Left ventricle myocardium inferior (tissue), 1 donor: ENCODE measurements around the gene HEATR3. TPM values are rescaled to one million over a fixed set of nuclear protein-coding genes. Genes with fewer than 3 reads are reported as not detected.
A peak's percentile ranks its signal among the peaks of the same experiment; 100 is the strongest.

Source experiments
- DNase-seq: peaks from one replicate; pipeline ENCODE4 v3.0.0-alpha.2; 2020
- H3K27ac ChIP-seq: fragments of 200-600 bp; replicated peaks from 2 replicates; pipeline ENCODE4 v1.8.0; 2021
- H3K27me3 ChIP-seq: fragments of 200-600 bp; 2 replicates; pipeline ENCODE4 v1.8.0; 2021; ENCODE audit warnings: low read depth
- H3K36me3 ChIP-seq: fragments of 200-600 bp; 2 replicates; pipeline ENCODE4 v1.8.0; 2021
- H3K4me1 ChIP-seq: fragments of 200-600 bp; 2 replicates; pipeline ENCODE4 v1.8.0; 2021
- H3K4me3 ChIP-seq: fragments of 200-600 bp; 2 replicates; pipeline ENCODE4 v1.8.0; 2021; ENCODE audit warnings: mild to moderate bottlenecking, moderate library complexity
- H3K9me3 ChIP-seq: fragments of 200-600 bp; replicated peaks from 2 replicates; pipeline ENCODE4 v1.8.0; 2021
- CTCF ChIP-seq: fragments of 200-600 bp; IDR thresholded peaks from 2 replicates; pipeline ENCODE4 v1.8.0; 2021; ENCODE audit warnings: antibody characterized with exemption, mild to moderate bottlenecking, borderline replicate concordance
- intact Hi-C: fragments of 100-400 bp; cut with micrococcal nuclease; formaldehyde crosslinking; loops from one replicate; pipeline ENCODE4 v1.11.0; 2022
- total RNA-seq: library from RNA; stranded (reverse); fragmentation: NEBNext Ultra II Directional; extraction: Animal tissue kit (Norgen Biotek cat#: 25700); gene quantifications from one replicate; pipeline ENCODE4 v1.2.1, GENCODE V29; 2021
- donor health status: DM: no; HTN: yes; CAD: no; lungs with severe emphysema.

Gene HEATR3
- total RNA-seq, 1 donor from 2014 or later = 9.0 TPM

- TF ChIP-seq CTCF = peak; percentile 7
- Histone ChIP-seq H3K27me3 (no peaks in the 10 kb centered on the region), H3K9me3 (no peaks in the 10 kb centered on the region), H3K27ac (peak overlapping the region; percentile 99), H3K4me1 (peaks cover 41% of the 10 kb centered on the region), H3K4me3 (peak overlapping the region; percentile 94), H3K36me3 (peaks cover 19% of the 10 kb centered on the region)
- no peak for DNase-seq
- intact Hi-C loops = no loop called here
Measured at GRCh38 chr16:50066482-50067289, 916 bp downstream of the HEATR3 start.

DNA sequence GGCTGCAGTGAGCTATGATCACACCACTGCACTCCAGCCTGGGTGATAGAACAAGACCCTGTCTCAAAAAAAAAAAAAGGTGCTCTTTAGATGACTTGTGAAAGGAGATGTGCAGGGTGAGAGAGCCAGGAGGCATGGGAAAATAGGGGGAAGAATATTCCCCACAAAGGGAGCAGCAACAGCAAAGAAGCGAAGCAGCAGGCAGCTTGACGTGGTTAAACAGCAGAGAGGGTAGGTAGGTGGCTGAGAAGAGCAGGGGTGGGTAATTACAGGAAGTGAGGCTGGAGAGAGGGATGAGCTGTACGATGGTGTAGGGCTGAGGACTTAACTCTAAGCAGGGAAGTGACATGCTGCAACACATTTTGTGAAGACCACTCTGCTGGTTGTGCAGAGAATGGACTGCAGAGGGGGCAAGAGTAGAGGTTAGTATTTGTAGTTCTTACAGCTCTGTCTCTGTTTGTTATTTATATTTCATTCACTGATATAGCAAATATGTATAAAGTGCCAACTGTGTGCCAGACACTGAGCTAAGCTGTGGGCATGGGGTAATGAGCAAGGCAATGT lies 1.6 kb downstream of the HEATR3 start:
- no peaks in the 10 kb centered on the region for H3K27me3 ChIP-seq
- H3K4me3 ChIP-seq = peak overlapping the region; percentile 94
- H3K36me3 ChIP-seq = peaks cover 19% of the 10 kb centered on the region
- intact Hi-C loops = no loop called here
- H3K4me1 ChIP-seq = peaks cover 41% of the 10 kb centered on the region
- no peak for DNase-seq
- H3K27ac ChIP-seq = no peak overlapping the region
- no peaks in the 10 kb centered on the region for H3K9me3 ChIP-seq
- TF ChIP-seq CTCF = peak; percentile 43

DNA sequence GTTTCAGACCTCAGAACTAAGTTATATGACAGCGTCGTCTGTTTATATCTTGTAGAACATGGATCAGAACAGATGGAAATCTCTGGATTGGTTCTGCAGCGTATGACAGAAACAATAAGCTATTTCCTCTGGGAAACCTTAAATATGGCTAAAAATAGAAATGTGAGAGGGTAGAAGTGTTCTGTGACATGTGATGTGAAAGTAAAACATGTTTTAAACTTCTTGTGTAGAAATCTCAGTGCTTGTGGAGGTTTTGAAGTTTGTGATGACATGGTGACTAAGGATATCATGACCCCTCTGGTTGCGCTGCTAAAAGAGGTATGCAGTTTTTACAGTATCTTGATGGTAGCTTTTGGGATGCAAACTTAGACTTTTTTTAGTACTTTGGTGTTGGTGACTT lies 2.8 kb downstream of the HEATR3 start:
- peaks cover 41% of the 10 kb centered on the region for H3K4me1 ChIP-seq
- no peak overlapping the region for H3K27ac ChIP-seq
- intact Hi-C loops = no loop called here
- peaks cover 28% of the 10 kb centered on the region for H3K36me3 ChIP-seq
- no peak for TF ChIP-seq CTCF
- H3K9me3 ChIP-seq = no peaks in the 10 kb centered on the region
- H3K27me3 ChIP-seq = no peaks in the 10 kb centered on the region
- H3K4me3 ChIP-seq = no peak overlapping the region
- no peak for DNase-seq

DNA sequence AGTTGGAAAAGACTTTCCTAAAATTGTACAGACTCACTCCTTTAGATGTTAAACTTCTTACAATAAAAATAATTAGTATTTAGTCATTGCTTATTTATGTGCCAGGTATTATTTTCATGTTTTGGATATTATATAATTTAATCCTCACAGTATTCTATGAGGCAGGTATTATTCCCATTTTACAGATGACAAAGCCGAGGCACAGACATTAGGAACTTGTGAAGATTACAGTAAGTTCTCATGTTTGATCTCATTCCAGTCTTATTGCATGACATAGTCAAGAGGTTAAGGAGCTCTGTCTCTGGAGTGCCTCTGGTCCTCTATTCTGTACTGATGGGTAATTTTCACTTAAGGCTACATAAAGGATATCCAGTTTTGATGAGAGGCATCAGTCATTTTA lies 3.3 kb downstream of the HEATR3 start:
- H3K36me3 ChIP-seq = peaks cover 28% of the 10 kb centered on the region
- no peaks in the 10 kb centered on the region for H3K9me3 ChIP-seq
- H3K4me1 ChIP-seq = peaks cover 41% of the 10 kb centered on the region
- DNase-seq = no peak
- TF ChIP-seq CTCF = no peak
- no peak overlapping the region for H3K27ac ChIP-seq
- no peak overlapping the region for H3K4me3 ChIP-seq
- no peaks in the 10 kb centered on the region for H3K27me3 ChIP-seq
- intact Hi-C loops = no loop called here

DNA sequence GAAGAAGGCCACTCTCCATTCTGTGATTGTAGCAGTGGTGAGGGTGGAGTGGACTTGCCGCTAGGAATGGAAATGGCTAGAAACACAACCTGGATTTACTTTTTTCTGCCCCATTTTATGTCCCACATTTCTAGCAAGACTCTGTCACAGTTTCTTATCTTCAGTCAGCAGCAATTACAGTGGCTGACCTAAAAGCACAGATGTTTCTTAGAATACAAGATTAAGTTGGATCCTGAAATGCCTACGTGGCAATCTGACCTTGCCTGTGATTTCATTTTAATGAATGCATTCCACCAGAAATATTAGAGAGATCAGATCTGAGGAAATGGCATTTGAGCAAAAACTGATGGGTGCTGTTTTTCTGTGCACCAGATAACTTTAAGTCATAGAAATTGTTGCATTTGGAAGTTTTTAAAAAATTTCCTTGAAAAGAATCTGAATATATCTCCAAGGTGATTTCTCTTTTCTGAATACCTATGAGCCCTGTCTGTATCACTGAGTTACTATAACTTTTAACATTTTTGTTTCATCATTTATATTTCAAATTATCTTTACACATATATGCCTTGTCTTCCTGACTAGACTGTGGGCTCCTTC lies 5.4 kb downstream of the HEATR3 start:
- Histone ChIP-seq H3K27me3 (no peaks in the 10 kb centered on the region), H3K4me3 (no peak overlapping the region), H3K27ac (no peak overlapping the region), H3K4me1 (peaks cover 34% of the 10 kb centered on the region), H3K36me3 (peaks cover 37% of the 10 kb centered on the region), H3K9me3 (no peaks in the 10 kb centered on the region)
- intact Hi-C loops = no loop called here
- TF ChIP-seq CTCF = no peak
- no peak for DNase-seq
